Esophagus squamous epithelium (tissue), 5 donors: ENCODE data around the gene CHST3. TPM values are rescaled to one million over a fixed set of nuclear protein-coding genes. Genes with fewer than 3 reads are reported as not detected.

Source experiments
- DNase-seq: peaks from one replicate; lab custom pipeline; 2025; lab: John Stamatoyannopoulos, UW
- H3K27ac ChIP-seq, 4 donors: fragments of 200-600 bp; sonication (generic); one replicate each; pipeline ENCODE4 v1.5.1; 2016 to 2019; ENCODE audit warnings: mild to moderate bottlenecking in 1 of 4
- H3K27me3 ChIP-seq, 4 donors: fragments of 200-600 bp; sonication (generic); 1 replicate in 3 of 4; 2 replicates in 1 of 4; pipeline versions ENCODE4 v1.5.1 to v1.6.0; 2017 to 2021; ENCODE audit warnings: antibody characterized with exemption in 1 of 4
- H3K36me3 ChIP-seq, 3 donors: fragments of 200-600 bp; sonication (generic); one replicate each; pipeline ENCODE4 v1.5.1; 2016 to 2019
- H3K4me1 ChIP-seq, 3 donors: fragments of 200-600 bp; sonication (generic); one replicate each; pipeline ENCODE4 v1.5.1; 2017 to 2019
- H3K4me3 ChIP-seq, 4 donors: fragments of 200-600 bp; sonication (generic); 1 replicate in 3 of 4; 2 replicates in 1 of 4; pipeline ENCODE4 v1.5.1; 2016 to 2019; ENCODE audit warnings: mild to moderate bottlenecking in 2 of 4, moderate library complexity in 1 of 4
- H3K9me3 ChIP-seq, 3 donors: fragments of 200-600 bp; sonication (generic); one replicate each; pipeline ENCODE4 v1.5.1; 2016 to 2019
- CTCF ChIP-seq, 6 experiments: fragments of 450-650 bp in 4 of 6; fragments of 200-600 bp in 2 of 6; sonication (generic) in 2 of 6; IDR thresholded peaks; one replicate each; pipeline ENCODE4 v1.5.1; 2016 to 2019; ENCODE audit warnings: antibody characterized with exemption in 6 of 6, mild to moderate bottlenecking in 4 of 6, moderate library complexity in 4 of 6
- POLR2A ChIP-seq, 4 donors: fragments of 450-650 bp; IDR thresholded peaks; one replicate each; pipeline ENCODE4 v1.6.1; 2017; ENCODE audit warnings: antibody characterized with exemption in 4 of 4, mild to moderate bottlenecking in 4 of 4, moderate library complexity in 3 of 4
- WGBS, 2 donors: methylation state at CpG; one replicate each; pipeline ENCODE4 v1.1.5; 2018; 5-methylcytosine and 5-hydroxymethylcytosine counted together
- intact Hi-C: fragments of 100-400 bp; cut with DNase I; formaldehyde crosslinking; loops from one replicate; pipeline ENCODE4 v1.15.0; 2022
- total RNA-seq, 4 donors: library from RNA; depleted of rRNA; stranded (reverse); fragments of >200 nt; gene quantifications; one replicate each; pipeline ENCODE4 v1.1.0, GENCODE V29; 2016
- donor health status: DM: yes; HTN: yes; CAD: no.

Gene CHST3
- total RNA-seq, 4 donors from 2014 or later = 5.3 to 15.4 (median 9.6) TPM

GRCh38 chr10:71921324-71922027, 42.7 kb upstream of the CHST3 start:
- Histone ChIP-seq H3K4me3 (no peak overlapping the region), H3K4me1 (peaks cover 0 to 46% (median 34%) of the 10 kb centered on the region in 3 donors), H3K9me3 (no peaks in the 10 kb centered on the region), H3K27ac (peak overlapping the region; percentile 53 to 81 (median 66)), H3K36me3 (no peaks in the 10 kb centered on the region), H3K27me3 (no peaks in the 10 kb centered on the region)
- DNase-seq = no peak
- WGBS, 2 donors = 20 to 57% methylated on average over 1 to 3 of the region's 4 CpGs
- TF ChIP-seq CTCF (IDR thresholded peaks at IDR 0.05) = no peak
- intact Hi-C loops = no loop called here

GRCh38 chr10:71923138-71923692, 41.0 kb upstream of the CHST3 start:
- intact Hi-C loops = no loop called here
- no peaks in the 10 kb centered on the region for H3K36me3 ChIP-seq
- no peaks in the 10 kb centered on the region for H3K9me3 ChIP-seq
- no peak overlapping the region for H3K4me3 ChIP-seq
- H3K27ac ChIP-seq = peak overlapping the region in 3 of 4 donors; percentile 23 to 53 (median 52)
- H3K4me1 ChIP-seq = peaks cover 0 to 46% (median 34%) of the 10 kb centered on the region in 3 donors
- TF ChIP-seq POLR2A (IDR thresholded peaks at IDR 0.05) (no peak), CTCF (IDR thresholded peaks at IDR 0.05) (no peak)
- no peak for DNase-seq
- WGBS, 2 donors = 54 to 57% methylated on average over 2 to 6 of the region's 7 CpGs
- no peaks in the 10 kb centered on the region for H3K27me3 ChIP-seq

GRCh38 chr10:71924771-71925170, 39.4 kb upstream of the CHST3 start:
- H3K36me3 ChIP-seq = no peaks in the 10 kb centered on the region
- TF ChIP-seq CTCF (IDR thresholded peaks at IDR 0.05) (no peak), POLR2A (IDR thresholded peaks at IDR 0.05) (no peak)
- 92 to 94% methylated on average over 3 of the region's 3 CpGs for WGBS, 2 donors
- intact Hi-C loops = no loop called here
- H3K27ac ChIP-seq = no peak overlapping the region
- H3K9me3 ChIP-seq = no peaks in the 10 kb centered on the region
- DNase-seq = no peak
- no peaks in the 10 kb centered on the region for H3K27me3 ChIP-seq
- no peak overlapping the region for H3K4me3 ChIP-seq
- H3K4me1 ChIP-seq = peaks cover 0 to 37% (median 34%) of the 10 kb centered on the region in 3 donors

GRCh38 chr10:71927159-71927558, 37.0 kb upstream of the CHST3 start:
- Histone ChIP-seq H3K27me3 (no peaks in the 10 kb centered on the region), H3K27ac (no peak overlapping the region), H3K9me3 (no peaks in the 10 kb centered on the region), H3K4me1 (peaks cover 0 to 28% (median 10%) of the 10 kb centered on the region in 3 donors), H3K36me3 (no peaks in the 10 kb centered on the region), H3K4me3 (no peak overlapping the region)
- 73 to 92% methylated on average over 3 of the region's 4 CpGs for WGBS, 2 donors
- TF ChIP-seq POLR2A (IDR thresholded peaks at IDR 0.05) (no peak), CTCF (IDR thresholded peaks at IDR 0.05) (no peak)
- intact Hi-C loops = no loop called here
- no peak for DNase-seq

- Histone ChIP-seq H3K4me3 (no peak overlapping the region), H3K27me3 (no peaks in the 10 kb centered on the region), H3K4me1 (peaks cover 0 to 19% (median 3%) of the 10 kb centered on the region in 3 donors), H3K9me3 (no peaks in the 10 kb centered on the region), H3K27ac (no peak overlapping the region), H3K36me3 (no peaks in the 10 kb centered on the region)
- DNase-seq = no peak
- intact Hi-C loops = no loop called here
- no peak for TF ChIP-seq POLR2A (IDR thresholded peaks at IDR 0.05)
- 71 to 75% methylated on average over 5 of the region's 5 CpGs for WGBS, 2 donors
These were observed 36.2 kb upstream of the CHST3 start for GRCh38 chr10:71927776-71928592.
